Measurements from ENCODE around the gene ICA1L.
"Not testable (repeated sequence)": the region's sequence is repeated elsewhere in the genome, so short reads cannot be mapped to it uniquely, and the experiment has no call there.

Gene ICA1L

GRCh38 chr2:202871300-202872141, at the start of gene ICA1L:
TSS of gene ICA1L (minus strand) at chr2:202871766. CDS start at chr2:202829009, 42,757 bp downstream.
- peak; percentile 2 to 17 for DNase-seq (ENCODE audit: low read depth in 2 of 2)

GRCh38 chr2:202918860-202919259, 47.3 kb upstream of the ICA1L start:
- no peak for DNase-seq (ENCODE audit: low read depth in 2 of 2)

GRCh38 chr2:202912342-202913201, 41.0 kb upstream of the ICA1L start:
- DNase-seq (ENCODE audit: low read depth in 2 of 2): not testable (repeated sequence)

GRCh38 chr2:202911512-202912341, 40.2 kb upstream of the ICA1L start, which contains the start of the genes CARF and WDR12:
TSS of gene CARF (plus strand) at chr2:202912275. CDS start at chr2:202941903, 29,628 bp downstream.
TSS of gene WDR12 (minus strand) at chr2:202911673. CDS start at chr2:202911476, 197 bp downstream.
- DNase-seq (ENCODE audit: low read depth in 2 of 2): peak; percentile 75 to 80

GRCh38 chr2:202911203-202911511, 39.6 kb upstream of the ICA1L start:
- DNase-seq (ENCODE audit: low read depth in 2 of 2): no peak

GRCh38 chr2:202910698-202911097, 39.1 kb upstream of the ICA1L start:
- no peak for DNase-seq (ENCODE audit: low read depth in 2 of 2)

GRCh38 chr2:202910250-202910649, 38.7 kb upstream of the ICA1L start:
- DNase-seq (ENCODE audit: low read depth in 2 of 2): not testable (repeated sequence)

- no peak for DNase-seq (ENCODE audit: low read depth in 2 of 2)
These were observed 38.0 kb upstream of the ICA1L start for GRCh38 chr2:202909394-202910192.

GRCh38 chr2:202908186-202908585, 36.6 kb upstream of the ICA1L start:
- no peak for DNase-seq (ENCODE audit: low read depth in 2 of 2)

- not testable (repeated sequence) for DNase-seq (ENCODE audit: low read depth in 2 of 2)
These were observed 33.9 kb upstream of the ICA1L start for GRCh38 chr2:202905507-202905906.

GRCh38 chr2:202885190-202885589, 13.6 kb upstream of the ICA1L start:
- no peak for DNase-seq (ENCODE audit: low read depth in 2 of 2)

GRCh38 chr2:202883987-202884675, 12.6 kb upstream of the ICA1L start:
- no peak for DNase-seq (ENCODE audit: low read depth in 2 of 2)

GRCh38 chr2:202881570-202881969, 10.0 kb upstream of the ICA1L start:
- no peak for DNase-seq (ENCODE audit: low read depth in 2 of 2)

- DNase-seq (ENCODE audit: low read depth in 2 of 2): no peak
These were observed 6.1 kb upstream of the ICA1L start for GRCh38 chr2:202877699-202878098.

- peak; percentile 19 to 28 for DNase-seq (ENCODE audit: low read depth in 2 of 2)
These were observed 901 bp downstream of the ICA1L start for GRCh38 chr2:202870431-202871299.

GRCh38 chr2:202861987-202862386, 9.6 kb downstream of the ICA1L start:
- DNase-seq (ENCODE audit: low read depth in 2 of 2): no peak

GRCh38 chr2:202858601-202859000, 13.0 kb downstream of the ICA1L start:
- DNase-seq (ENCODE audit: low read depth in 2 of 2): no peak

GRCh38 chr2:202849343-202849742, 22.2 kb downstream of the ICA1L start:
- DNase-seq (ENCODE audit: low read depth in 2 of 2): not testable (repeated sequence)

GRCh38 chr2:202848813-202849212, 22.8 kb downstream of the ICA1L start:
- no peak for DNase-seq (ENCODE audit: low read depth in 2 of 2)
